ENCODE measurements around the gene RIMBP2. TPM values are rescaled to one million over a fixed set of nuclear protein-coding genes. Genes with fewer than 3 reads are reported as not detected.

The RIMBP2 gene
- polyA plus RNA-seq, 1 of the 3 experiments (the other 2 are of a cell fraction) = 0.90 TPM

DNA sequence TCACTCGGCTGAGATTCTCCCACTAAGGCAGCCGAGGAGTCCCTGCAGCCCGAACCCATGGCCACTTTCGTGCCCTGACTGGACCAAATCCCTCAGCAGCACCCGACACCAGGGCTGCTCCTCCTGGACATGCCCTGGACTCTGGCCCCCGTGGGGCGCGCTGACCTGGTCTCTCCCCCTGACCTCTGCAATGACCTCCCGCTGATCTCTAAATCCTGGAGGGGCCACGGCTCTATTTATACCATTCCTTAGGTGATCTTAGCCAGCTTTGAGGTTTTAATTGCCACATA is 230.0 kb downstream of the RIMBP2 start:
- Histone ChIP-seq H3K9ac (no peak overlapping the region), H2AFZ (ENCODE audit: low read depth) (no peak overlapping the region), H3K9me3 (no peaks in the 10 kb centered on the region), H3K79me2 (ENCODE audit: insufficient read depth) (no peaks in the 10 kb centered on the region), H3K27ac (ENCODE audit: low read depth in 2 of 2, low read length in 1 of 2) (no peak overlapping the region; a peak in 1 of 4 replicates), H3K36me3 (replicated peaks in 1 of 2; ENCODE audit: control insufficient read depth in 1 of 2, insufficient read depth in 2 of 2, low read length in 1 of 2) (no peaks in the 10 kb centered on the region), H3F3A (replicated peaks; ENCODE audit: insufficient read depth) (no peaks in the 10 kb centered on the region), H3K4me3 (ENCODE audit: low read depth in 2 of 2, low read length in 1 of 2) (no peak overlapping the region), H3K9me2 (no peaks in the 10 kb centered on the region), H4K20me1 (ENCODE audit: insufficient read depth) (no peaks in the 10 kb centered on the region), H3K4me1 (ENCODE audit: control insufficient read depth in 1 of 2, insufficient read depth in 2 of 2, low read depth in 1 of 2, low read length in 1 of 2) (no peaks in the 10 kb centered on the region; a peak in 1 of 4 replicates), H3K4me2 (no peak overlapping the region), H3K27me3 (ENCODE audit: insufficient read depth) (no peaks in the 10 kb centered on the region)
- 62% methylated on average over 9 of the region's 10 CpGs for WGBS (ENCODE audit: low lambda C conversion rate)
- no peak for DNase-seq
- ChIA-PET POLR2A (no interaction called here), CTCF (no interaction called here)
- TF ChIP-seq EZH2phosphoT487 (IDR thresholded peaks at IDR 0.05; ENCODE audit: borderline replicate concordance, low read depth) (no peak), CHD2 (IDR thresholded peaks at IDR 0.05; ENCODE audit: low read length, partially characterized antibody) (no peak), NRF1 (IDR thresholded peaks at IDR 0.05; ENCODE audit: low read depth, low read length) (no peak), MEF2A (IDR thresholded peaks at IDR 0.05; ENCODE audit: borderline replicate concordance, low read depth) (no peak), POLR2AphosphoS5 (IDR thresholded peaks at IDR 0.05; ENCODE audit: low read depth, low read length) (no peak), TCF12 (IDR thresholded peaks at IDR 0.05) (no peak), FOSL2 (IDR thresholded peaks at IDR 0.05; ENCODE audit: borderline replicate concordance, low read depth) (no peak), JUND (IDR thresholded peaks at IDR 0.05) (no peak), MAX (IDR thresholded peaks at IDR 0.05; ENCODE audit: low read depth) (no peak), YY1 (IDR thresholded peaks at IDR 0.05; ENCODE audit: low read depth) (no peak), RFX5 (IDR thresholded peaks at IDR 0.05; ENCODE audit: low read length) (no peak), FOXM1 (IDR thresholded peaks at IDR 0.05; ENCODE audit: low read depth) (no peak)
- TF ChIP-seq, protein P1, sequence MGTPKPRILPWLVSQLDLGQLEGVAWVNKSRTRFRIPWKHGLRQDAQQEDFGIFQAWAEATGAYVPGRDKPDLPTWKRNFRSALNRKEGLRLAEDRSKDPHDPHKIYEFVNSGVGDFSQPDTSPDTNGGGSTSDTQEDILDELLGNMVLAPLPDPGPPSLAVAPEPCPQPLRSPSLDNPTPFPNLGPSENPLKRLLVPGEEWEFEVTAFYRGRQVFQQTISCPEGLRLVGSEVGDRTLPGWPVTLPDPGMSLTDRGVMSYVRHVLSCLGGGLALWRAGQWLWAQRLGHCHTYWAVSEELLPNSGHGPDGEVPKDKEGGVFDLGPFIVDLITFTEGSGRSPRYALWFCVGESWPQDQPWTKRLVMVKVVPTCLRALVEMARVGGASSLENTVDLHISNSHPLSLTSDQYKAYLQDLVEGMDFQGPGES (IDR thresholded peaks at IDR 0.05; ENCODE audit: low read depth, low read length) = no peak

GRCh38 chr12:130485291-130486145 is 230.6 kb downstream of the RIMBP2 start:
- Histone ChIP-seq H3K9me2 (no peaks in the 10 kb centered on the region), H3K9me3 (no peaks in the 10 kb centered on the region), H3K4me2 (no peak overlapping the region), H2AFZ (ENCODE audit: low read depth) (no peak overlapping the region), H4K20me1 (ENCODE audit: insufficient read depth) (no peaks in the 10 kb centered on the region), H3K27me3 (ENCODE audit: insufficient read depth) (no peaks in the 10 kb centered on the region), H3K79me2 (ENCODE audit: insufficient read depth) (no peaks in the 10 kb centered on the region), H3K27ac (ENCODE audit: low read depth in 2 of 2, low read length in 1 of 2) (no peak overlapping the region; a peak in 1 of 4 replicates), H3F3A (replicated peaks; ENCODE audit: insufficient read depth) (no peaks in the 10 kb centered on the region), H3K9ac (no peak overlapping the region), H3K4me1 (ENCODE audit: control insufficient read depth in 1 of 2, insufficient read depth in 2 of 2, low read depth in 1 of 2, low read length in 1 of 2) (no peaks in the 10 kb centered on the region; a peak in 1 of 4 replicates), H3K4me3 (ENCODE audit: low read depth in 2 of 2, low read length in 1 of 2) (no peak overlapping the region), H3K36me3 (replicated peaks in 1 of 2; ENCODE audit: control insufficient read depth in 1 of 2, insufficient read depth in 2 of 2, low read length in 1 of 2) (no peaks in the 10 kb centered on the region)
- DNase-seq = no peak
- WGBS (ENCODE audit: low lambda C conversion rate) = 72% methylated on average over 20 of the region's 22 CpGs
- POLR2A ChIA-PET = no interaction called here
- CTCF ChIA-PET = interaction anchor here (0.8 kb wide), 1 partner anchor 25 kb away, joined by 3 read pairs; no protein-coding TSS in a partner anchor
- TF ChIP-seq MAX (IDR thresholded peaks at IDR 0.05; ENCODE audit: low read depth) (no peak), ELF1 (IDR thresholded peaks at IDR 0.05) (no peak), GABPA (IDR thresholded peaks at IDR 0.05; ENCODE audit: low read depth) (no peak), RAD21 (IDR thresholded peaks at IDR 0.05; ENCODE audit: low read length) (no peak), EP300 (IDR thresholded peaks at IDR 0.05; ENCODE audit: borderline replicate concordance in 1 of 2, low read depth in 1 of 2, low read length in 1 of 2) (no peak), NFIC (IDR thresholded peaks at IDR 0.05; ENCODE audit: borderline replicate concordance) (no peak), SMC3 (IDR thresholded peaks at IDR 0.05; ENCODE audit: low read depth, low read length) (no peak)
- TF ChIP-seq, protein P1 (IDR thresholded peaks at IDR 0.05; ENCODE audit: low read depth, low read length) = no peak
- TF ChIP-seq, protein P2, sequence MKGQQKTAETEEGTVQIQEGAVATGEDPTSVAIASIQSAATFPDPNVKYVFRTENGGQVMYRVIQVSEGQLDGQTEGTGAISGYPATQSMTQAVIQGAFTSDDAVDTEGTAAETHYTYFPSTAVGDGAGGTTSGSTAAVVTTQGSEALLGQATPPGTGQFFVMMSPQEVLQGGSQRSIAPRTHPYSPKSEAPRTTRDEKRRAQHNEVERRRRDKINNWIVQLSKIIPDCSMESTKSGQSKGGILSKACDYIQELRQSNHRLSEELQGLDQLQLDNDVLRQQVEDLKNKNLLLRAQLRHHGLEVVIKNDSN (IDR thresholded peaks at IDR 0.05; ENCODE audit: borderline replicate concordance, low read depth) = no peak
- TF ChIP-seq, protein P3, sequence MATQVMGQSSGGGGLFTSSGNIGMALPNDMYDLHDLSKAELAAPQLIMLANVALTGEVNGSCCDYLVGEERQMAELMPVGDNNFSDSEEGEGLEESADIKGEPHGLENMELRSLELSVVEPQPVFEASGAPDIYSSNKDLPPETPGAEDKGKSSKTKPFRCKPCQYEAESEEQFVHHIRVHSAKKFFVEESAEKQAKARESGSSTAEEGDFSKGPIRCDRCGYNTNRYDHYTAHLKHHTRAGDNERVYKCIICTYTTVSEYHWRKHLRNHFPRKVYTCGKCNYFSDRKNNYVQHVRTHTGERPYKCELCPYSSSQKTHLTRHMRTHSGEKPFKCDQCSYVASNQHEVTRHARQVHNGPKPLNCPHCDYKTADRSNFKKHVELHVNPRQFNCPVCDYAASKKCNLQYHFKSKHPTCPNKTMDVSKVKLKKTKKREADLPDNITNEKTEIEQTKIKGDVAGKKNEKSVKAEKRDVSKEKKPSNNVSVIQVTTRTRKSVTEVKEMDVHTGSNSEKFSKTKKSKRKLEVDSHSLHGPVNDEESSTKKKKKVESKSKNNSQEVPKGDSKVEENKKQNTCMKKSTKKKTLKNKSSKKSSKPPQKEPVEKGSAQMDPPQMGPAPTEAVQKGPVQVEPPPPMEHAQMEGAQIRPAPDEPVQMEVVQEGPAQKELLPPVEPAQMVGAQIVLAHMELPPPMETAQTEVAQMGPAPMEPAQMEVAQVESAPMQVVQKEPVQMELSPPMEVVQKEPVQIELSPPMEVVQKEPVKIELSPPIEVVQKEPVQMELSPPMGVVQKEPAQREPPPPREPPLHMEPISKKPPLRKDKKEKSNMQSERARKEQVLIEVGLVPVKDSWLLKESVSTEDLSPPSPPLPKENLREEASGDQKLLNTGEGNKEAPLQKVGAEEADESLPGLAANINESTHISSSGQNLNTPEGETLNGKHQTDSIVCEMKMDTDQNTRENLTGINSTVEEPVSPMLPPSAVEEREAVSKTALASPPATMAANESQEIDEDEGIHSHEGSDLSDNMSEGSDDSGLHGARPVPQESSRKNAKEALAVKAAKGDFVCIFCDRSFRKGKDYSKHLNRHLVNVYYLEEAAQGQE (IDR thresholded peaks at IDR 0.05; ENCODE audit: low read depth, low read length) = no peak

All from SK-N-SH (cell line).